Measurements from ENCODE around the gene SYT2.
"Not testable (repeated sequence)": the region's sequence is repeated elsewhere in the genome, so short reads cannot be mapped to it uniquely, and the experiment has no call there.

Gene SYT2

DNA sequence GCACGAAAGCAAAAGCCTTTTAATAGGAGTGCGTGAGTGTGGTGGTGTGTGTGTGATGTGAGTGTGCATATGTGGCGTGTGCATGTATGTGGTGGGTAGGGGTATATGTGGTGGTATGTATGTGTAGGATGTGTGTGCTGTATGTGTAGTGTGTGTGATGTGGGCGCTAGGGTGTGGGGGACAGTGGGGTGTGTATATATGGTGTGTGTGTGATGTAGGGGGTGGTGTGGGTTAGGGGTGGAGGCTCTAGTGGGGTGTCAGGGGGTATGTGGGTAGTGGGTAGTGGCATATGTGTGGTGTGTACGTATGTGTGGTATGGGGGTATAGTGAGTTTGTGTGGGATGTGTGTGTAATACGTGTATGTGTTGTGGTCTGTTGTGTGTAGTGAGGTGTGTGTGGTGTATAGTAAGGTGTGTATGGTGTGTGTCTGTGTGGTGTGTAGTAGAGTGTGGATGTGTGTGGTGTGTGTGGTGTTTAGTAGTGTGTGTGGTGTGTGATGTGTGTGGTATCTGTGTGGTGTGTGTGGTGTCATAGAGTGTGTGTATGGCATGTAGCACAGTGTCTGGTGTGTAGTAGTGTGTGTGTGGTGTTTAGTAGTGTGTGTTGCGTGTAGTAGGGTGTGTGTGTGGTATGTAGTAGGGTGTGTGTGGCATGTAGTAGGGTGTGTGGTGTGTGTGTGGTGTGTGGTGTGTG, 86.0 kb downstream of the SYT2 start:
- TF ChIP-seq BACH2 (CRISPR knock-in tag; IDR thresholded peaks at IDR 0.05; ENCODE audit: borderline replicate concordance) (no peak), ZC3H10 (CRISPR knock-in tag; IDR thresholded peaks at IDR 0.05) (no peak), GLIS3 (CRISPR knock-in tag; IDR thresholded peaks at IDR 0.05) (no peak), ZFP30 (CRISPR knock-in tag; IDR thresholded peaks at IDR 0.05) (no peak)
- ATAC-seq: no peak

DNA sequence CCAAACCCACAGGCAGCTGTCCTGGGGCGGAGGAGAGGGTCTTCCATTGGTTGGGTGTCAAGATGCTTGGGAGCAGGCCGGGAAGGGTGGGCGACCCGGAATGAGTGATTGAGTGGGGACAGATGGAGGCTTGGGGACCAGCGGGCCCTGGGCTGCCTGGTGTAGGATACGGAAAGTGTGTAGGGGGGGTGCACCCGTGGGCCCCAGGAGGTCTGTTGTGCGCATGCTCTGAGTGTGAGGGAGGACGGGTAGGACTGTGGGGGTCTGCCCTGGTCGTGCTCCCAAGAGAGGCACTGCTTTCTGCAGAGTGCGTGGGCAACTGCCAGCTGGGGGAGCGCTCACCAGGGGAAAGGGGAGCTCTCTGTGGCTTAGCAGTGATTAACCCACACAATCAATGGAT, 86.8 kb downstream of the SYT2 start:
- ATAC-seq: peak; percentile 4; the same call in 2 of the 3 replicates

DNA sequence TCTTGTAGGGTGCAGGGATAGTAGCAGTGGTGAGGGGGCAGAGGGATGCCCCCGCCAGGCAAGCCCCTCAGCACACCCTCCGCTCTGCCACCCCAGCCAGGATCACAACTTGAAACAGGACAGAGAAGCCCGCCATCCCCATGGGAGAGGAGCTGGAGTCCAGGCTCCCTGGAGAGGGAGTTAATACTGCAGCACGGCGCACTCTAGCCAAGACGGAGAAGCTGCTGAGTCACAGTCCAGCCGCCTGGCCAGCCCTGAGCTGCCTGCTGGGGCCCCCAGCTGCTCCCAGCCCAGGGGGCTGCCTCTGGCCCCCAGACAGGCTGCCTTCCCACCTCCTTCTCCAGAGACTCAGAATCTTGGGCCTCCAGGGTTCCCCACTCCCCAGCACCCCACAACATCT, 87.2 kb downstream of the SYT2 start:
- TF ChIP-seq CSDC2 (CRISPR knock-in tag; IDR thresholded peaks at IDR 0.05): no peak
- TF ChIP-seq, protein P1, sequence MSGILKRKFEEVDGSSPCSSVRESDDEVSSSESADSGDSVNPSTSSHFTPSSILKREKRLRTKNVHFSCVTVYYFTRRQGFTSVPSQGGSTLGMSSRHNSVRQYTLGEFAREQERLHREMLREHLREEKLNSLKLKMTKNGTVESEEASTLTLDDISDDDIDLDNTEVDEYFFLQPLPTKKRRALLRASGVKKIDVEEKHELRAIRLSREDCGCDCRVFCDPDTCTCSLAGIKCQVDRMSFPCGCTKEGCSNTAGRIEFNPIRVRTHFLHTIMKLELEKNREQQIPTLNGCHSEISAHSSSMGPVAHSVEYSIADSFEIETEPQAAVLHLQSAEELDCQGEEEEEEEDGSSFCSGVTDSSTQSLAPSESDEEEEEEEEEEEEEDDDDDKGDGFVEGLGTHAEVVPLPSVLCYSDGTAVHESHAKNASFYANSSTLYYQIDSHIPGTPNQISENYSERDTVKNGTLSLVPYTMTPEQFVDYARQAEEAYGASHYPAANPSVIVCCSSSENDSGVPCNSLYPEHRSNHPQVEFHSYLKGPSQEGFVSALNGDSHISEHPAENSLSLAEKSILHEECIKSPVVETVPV (CRISPR knock-in tag; IDR thresholded peaks at IDR 0.05): no peak
- no peak for TF ChIP-seq ZFP30 (CRISPR knock-in tag; IDR thresholded peaks at IDR 0.05)
- TF ChIP-seq BACH2 (CRISPR knock-in tag; IDR thresholded peaks at IDR 0.05; ENCODE audit: borderline replicate concordance): no peak
- no peak for TF ChIP-seq GLIS3 (CRISPR knock-in tag; IDR thresholded peaks at IDR 0.05)
- no peak for TF ChIP-seq RARB (CRISPR knock-in tag; IDR thresholded peaks at IDR 0.05)
- TF ChIP-seq TOX (CRISPR knock-in tag; IDR thresholded peaks at IDR 0.05; ENCODE audit: borderline replicate concordance): no peak
- TF ChIP-seq ZC3H10 (CRISPR knock-in tag; IDR thresholded peaks at IDR 0.05): no peak
- TF ChIP-seq TCF4 (CRISPR knock-in tag; IDR thresholded peaks at IDR 0.05; ENCODE audit: borderline replicate concordance): no peak
- TF ChIP-seq PPARA (CRISPR knock-in tag; IDR thresholded peaks at IDR 0.05; ENCODE audit: borderline replicate concordance): no peak
- no peak for TF ChIP-seq SNAI2 (CRISPR knock-in tag; IDR thresholded peaks at IDR 0.05)
- no peak for TF ChIP-seq ZNF8 (CRISPR knock-in tag; IDR thresholded peaks at IDR 0.05)
- peak; percentile 81 for ATAC-seq

DNA sequence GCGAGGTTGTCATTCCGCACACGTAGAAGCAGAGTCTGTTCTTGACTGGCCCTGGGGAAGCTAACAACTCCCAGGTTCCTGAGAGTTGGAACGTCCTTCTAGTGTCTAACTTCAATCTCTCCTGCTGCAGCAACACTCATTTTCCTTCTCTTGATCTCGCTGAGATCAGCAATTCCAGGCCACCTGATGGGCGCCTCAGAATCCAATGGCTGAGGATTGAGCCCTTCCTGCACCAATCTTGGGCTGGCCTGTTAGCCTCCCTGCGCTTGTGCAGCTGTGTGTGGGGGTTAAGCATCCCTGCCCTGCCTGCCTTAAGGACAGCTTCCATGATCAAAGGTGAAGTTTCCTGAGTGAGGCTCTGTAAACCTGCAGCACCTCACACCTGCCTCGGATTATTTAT, 87.9 kb downstream of the SYT2 start:
- TF ChIP-seq ISL1 (CRISPR knock-in tag; IDR thresholded peaks at IDR 0.05) (no peak), ZNF565 (CRISPR knock-in tag; conservative IDR thresholded peaks at IDR 0.05; ENCODE audit: low read depth) (no peak), TOX (CRISPR knock-in tag; IDR thresholded peaks at IDR 0.05; ENCODE audit: borderline replicate concordance) (no peak), ZNF70 (CRISPR knock-in tag; IDR thresholded peaks at IDR 0.05) (no peak), SNAI2 (CRISPR knock-in tag; IDR thresholded peaks at IDR 0.05) (no peak), OSR1 (CRISPR knock-in tag; IDR thresholded peaks at IDR 0.05) (no peak), ZNF8 (CRISPR knock-in tag; IDR thresholded peaks at IDR 0.05) (no peak)
- TF ChIP-seq, protein P2, sequence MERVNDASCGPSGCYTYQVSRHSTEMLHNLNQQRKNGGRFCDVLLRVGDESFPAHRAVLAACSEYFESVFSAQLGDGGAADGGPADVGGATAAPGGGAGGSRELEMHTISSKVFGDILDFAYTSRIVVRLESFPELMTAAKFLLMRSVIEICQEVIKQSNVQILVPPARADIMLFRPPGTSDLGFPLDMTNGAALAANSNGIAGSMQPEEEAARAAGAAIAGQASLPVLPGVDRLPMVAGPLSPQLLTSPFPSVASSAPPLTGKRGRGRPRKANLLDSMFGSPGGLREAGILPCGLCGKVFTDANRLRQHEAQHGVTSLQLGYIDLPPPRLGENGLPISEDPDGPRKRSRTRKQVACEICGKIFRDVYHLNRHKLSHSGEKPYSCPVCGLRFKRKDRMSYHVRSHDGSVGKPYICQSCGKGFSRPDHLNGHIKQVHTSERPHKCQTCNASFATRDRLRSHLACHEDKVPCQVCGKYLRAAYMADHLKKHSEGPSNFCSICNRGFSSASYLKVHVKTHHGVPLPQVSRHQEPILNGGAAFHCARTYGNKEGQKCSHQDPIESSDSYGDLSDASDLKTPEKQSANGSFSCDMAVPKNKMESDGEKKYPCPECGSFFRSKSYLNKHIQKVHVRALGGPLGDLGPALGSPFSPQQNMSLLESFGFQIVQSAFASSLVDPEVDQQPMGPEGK (CRISPR knock-in tag; IDR thresholded peaks at IDR 0.05; ENCODE audit: borderline replicate concordance): no peak

DNA sequence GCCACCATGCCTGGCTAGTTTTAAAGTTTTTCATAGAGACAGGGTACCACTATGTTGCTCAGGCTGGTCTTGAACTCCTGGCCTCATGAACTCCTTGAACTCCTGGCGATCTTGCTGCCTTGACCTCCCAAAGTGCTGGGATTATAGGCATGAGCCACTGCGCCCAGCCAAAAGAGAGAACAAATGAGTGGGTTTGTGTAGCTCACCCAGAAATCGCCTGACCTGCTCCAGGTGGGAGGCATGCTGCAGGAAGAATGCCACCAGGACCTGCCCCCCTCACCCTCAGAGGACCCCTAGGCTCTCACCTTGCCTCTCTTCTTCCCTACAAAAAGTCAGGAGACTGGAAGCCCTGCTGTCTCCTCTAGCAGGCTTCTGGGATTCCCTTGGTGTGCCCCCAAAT, 88.8 kb downstream of the SYT2 start:
- no peak for TF ChIP-seq ISL1 (CRISPR knock-in tag; IDR thresholded peaks at IDR 0.05)
- TF ChIP-seq ZFP30 (CRISPR knock-in tag; IDR thresholded peaks at IDR 0.05): no peak
- no peak for TF ChIP-seq ZNF8 (CRISPR knock-in tag; IDR thresholded peaks at IDR 0.05)
- no peak for TF ChIP-seq TOX (CRISPR knock-in tag; IDR thresholded peaks at IDR 0.05; ENCODE audit: borderline replicate concordance)
- TF ChIP-seq, protein P3, sequence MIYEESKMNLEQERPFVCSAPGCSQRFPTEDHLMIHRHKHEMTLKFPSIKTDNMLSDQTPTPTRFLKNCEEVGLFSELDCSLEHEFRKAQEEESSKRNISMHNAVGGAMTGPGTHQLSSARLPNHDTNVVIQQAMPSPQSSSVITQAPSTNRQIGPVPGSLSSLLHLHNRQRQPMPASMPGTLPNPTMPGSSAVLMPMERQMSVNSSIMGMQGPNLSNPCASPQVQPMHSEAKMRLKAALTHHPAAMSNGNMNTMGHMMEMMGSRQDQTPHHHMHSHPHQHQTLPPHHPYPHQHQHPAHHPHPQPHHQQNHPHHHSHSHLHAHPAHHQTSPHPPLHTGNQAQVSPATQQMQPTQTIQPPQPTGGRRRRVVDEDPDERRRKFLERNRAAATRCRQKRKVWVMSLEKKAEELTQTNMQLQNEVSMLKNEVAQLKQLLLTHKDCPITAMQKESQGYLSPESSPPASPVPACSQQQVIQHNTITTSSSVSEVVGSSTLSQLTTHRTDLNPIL (CRISPR knock-in tag; IDR thresholded peaks at IDR 0.05; ENCODE audit: low read depth): no peak
- no peak for TF ChIP-seq GLIS3 (CRISPR knock-in tag; IDR thresholded peaks at IDR 0.05)
- TF ChIP-seq, protein P4, sequence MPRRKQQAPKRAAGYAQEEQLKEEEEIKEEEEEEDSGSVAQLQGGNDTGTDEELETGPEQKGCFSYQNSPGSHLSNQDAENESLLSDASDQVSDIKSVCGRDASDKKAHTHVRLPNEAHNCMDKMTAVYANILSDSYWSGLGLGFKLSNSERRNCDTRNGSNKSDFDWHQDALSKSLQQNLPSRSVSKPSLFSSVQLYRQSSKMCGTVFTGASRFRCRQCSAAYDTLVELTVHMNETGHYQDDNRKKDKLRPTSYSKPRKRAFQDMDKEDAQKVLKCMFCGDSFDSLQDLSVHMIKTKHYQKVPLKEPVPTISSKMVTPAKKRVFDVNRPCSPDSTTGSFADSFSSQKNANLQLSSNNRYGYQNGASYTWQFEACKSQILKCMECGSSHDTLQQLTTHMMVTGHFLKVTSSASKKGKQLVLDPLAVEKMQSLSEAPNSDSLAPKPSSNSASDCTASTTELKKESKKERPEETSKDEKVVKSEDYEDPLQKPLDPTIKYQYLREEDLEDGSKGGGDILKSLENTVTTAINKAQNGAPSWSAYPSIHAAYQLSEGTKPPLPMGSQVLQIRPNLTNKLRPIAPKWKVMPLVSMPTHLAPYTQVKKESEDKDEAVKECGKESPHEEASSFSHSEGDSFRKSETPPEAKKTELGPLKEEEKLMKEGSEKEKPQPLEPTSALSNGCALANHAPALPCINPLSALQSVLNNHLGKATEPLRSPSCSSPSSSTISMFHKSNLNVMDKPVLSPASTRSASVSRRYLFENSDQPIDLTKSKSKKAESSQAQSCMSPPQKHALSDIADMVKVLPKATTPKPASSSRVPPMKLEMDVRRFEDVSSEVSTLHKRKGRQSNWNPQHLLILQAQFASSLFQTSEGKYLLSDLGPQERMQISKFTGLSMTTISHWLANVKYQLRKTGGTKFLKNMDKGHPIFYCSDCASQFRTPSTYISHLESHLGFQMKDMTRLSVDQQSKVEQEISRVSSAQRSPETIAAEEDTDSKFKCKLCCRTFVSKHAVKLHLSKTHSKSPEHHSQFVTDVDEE (CRISPR knock-in tag; IDR thresholded peaks at IDR 0.05): no peak
- no peak for TF ChIP-seq ESRRG (CRISPR knock-in tag; IDR thresholded peaks at IDR 0.05)
- no peak for TF ChIP-seq ZNF70 (CRISPR knock-in tag; IDR thresholded peaks at IDR 0.05)
- no peak for TF ChIP-seq SNAI2 (CRISPR knock-in tag; IDR thresholded peaks at IDR 0.05)
- TF ChIP-seq OSR1 (CRISPR knock-in tag; IDR thresholded peaks at IDR 0.05): no peak
- TF ChIP-seq RARB (CRISPR knock-in tag; IDR thresholded peaks at IDR 0.05): no peak
- no peak for TF ChIP-seq ARNTL (CRISPR knock-in tag; IDR thresholded peaks at IDR 0.05; ENCODE audit: borderline replicate concordance, low read depth)
- ATAC-seq: no peak

More for the DNA sequence above, 87.9 kb downstream of the SYT2 start:
- ATAC-seq: no peak

DNA sequence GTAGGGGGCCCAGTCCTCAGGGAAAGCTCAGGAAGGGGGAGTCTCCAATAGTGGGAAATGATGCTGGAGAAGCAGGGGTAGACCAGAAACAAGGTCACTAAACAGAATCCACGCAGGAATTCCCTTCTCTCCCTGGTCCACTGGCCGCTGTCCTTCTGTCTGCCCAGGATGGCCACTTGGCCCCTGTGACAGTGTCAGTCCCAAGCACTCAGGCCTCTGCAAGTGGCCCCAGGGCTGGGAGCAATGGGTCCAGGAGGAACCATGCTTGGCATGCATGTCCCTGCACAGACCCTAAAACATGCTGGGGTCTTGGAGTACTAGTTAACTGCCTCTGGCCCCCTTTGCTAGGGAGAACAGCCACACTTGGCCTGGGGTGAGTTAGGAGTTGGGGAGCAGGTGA, 90.2 kb downstream of the SYT2 start:
- ATAC-seq: not testable (repeated sequence)

All from SK-N-SH treated with all-trans-retinoic acid at 6 μM for 48 hours (cell line).